GM18517 (cell line): Measurements from ENCODE around the gene CREB5.
"Not testable (repeated sequence)": the region's sequence is repeated elsewhere in the genome, so short reads cannot be mapped to it uniquely, and the experiment has no call there.

Source experiments
- ATAC-seq: cut with Tn5 transposase; IDR thresholded peaks from one replicate; pipeline ENCODE4 v1.9.1; 2021; ENCODE audit warnings: mild to moderate bottlenecking, moderate library complexity; ENCODE audit not compliant: unreplicated experiment

Gene CREB5

GRCh38 chr7:28759475-28759971 is 347.2 kb downstream of the CREB5 start:
- ATAC-seq: no peak

- no peak for ATAC-seq
These were observed 349.2 kb downstream of the CREB5 start for GRCh38 chr7:28761505-28761904.

GRCh38 chr7:28762651-28763050 is 350.3 kb downstream of the CREB5 start:
- no peak for ATAC-seq

GRCh38 chr7:28766359-28766758 is 354.0 kb downstream of the CREB5 start:
- ATAC-seq: no peak

GRCh38 chr7:28767356-28767755 is 355.0 kb downstream of the CREB5 start:
- ATAC-seq: no peak

GRCh38 chr7:28768577-28769147 is 356.3 kb downstream of the CREB5 start:
- no peak for ATAC-seq

GRCh38 chr7:28771906-28772622 is 359.7 kb downstream of the CREB5 start:
- ATAC-seq: no peak

GRCh38 chr7:28773423-28774145 is 361.3 kb downstream of the CREB5 start:
- ATAC-seq: no peak

- no peak for ATAC-seq
These were observed 362.1 kb downstream of the CREB5 start for GRCh38 chr7:28774261-28774988.

GRCh38 chr7:28776463-28777157 is 364.3 kb downstream of the CREB5 start:
- no peak for ATAC-seq

GRCh38 chr7:28778786-28779185 is 366.5 kb downstream of the CREB5 start:
- ATAC-seq: no peak

GRCh38 chr7:28779954-28780353 is 367.6 kb downstream of the CREB5 start:
- ATAC-seq: no peak

- no peak for ATAC-seq
These were observed 370.0 kb downstream of the CREB5 start for GRCh38 chr7:28782362-28782761.

GRCh38 chr7:28784171-28784902 is 372.0 kb downstream of the CREB5 start:
- no peak for ATAC-seq

- ATAC-seq: no peak
These were observed 373.0 kb downstream of the CREB5 start for GRCh38 chr7:28785041-28785995.

GRCh38 chr7:28786156-28786555 is 373.8 kb downstream of the CREB5 start:
- not testable (repeated sequence) for ATAC-seq

GRCh38 chr7:28787106-28787505 is 374.8 kb downstream of the CREB5 start:
- ATAC-seq: no peak

GRCh38 chr7:28790467-28790866 is 378.1 kb downstream of the CREB5 start:
- no peak for ATAC-seq

GRCh38 chr7:28792858-28793257 is 380.5 kb downstream of the CREB5 start:
- ATAC-seq: no peak
